Natural killer cell (primary cell): Measurements from ENCODE around the gene TLR9. TPM values are rescaled to one million over a fixed set of nuclear protein-coding genes. Genes with fewer than 3 reads are reported as not detected.

Source experiments
- ATAC-seq, 3 donors: fragments of 150-1000 bp in 2 of 3; fragments of 200-7000 bp in 1 of 3; cut with Tn5 transposase; 1 replicate in 1 of 3; 2 replicates in 2 of 3; pipeline ENCODE4 v1.10.0; 2021; ENCODE audit warnings: mild to moderate bottlenecking in 2 of 3, moderate library complexity in 2 of 3
- DNase-seq, 2 donors: peaks; one replicate each; pipeline versions ENCODE4 v3.0.0 to v3.0.0-alpha.2; 2013 to 2021; ENCODE audit warnings: mixed read lengths in 1 of 2
- H3K27ac ChIP-seq: one replicate; pipeline ENCODE4 v1.5.1; 2013; ENCODE audit warnings: mild to moderate bottlenecking, low read length
- H3K27me3 ChIP-seq: one replicate; pipeline ENCODE4 v1.6.1; 2013; ENCODE audit warnings: low read length; ENCODE audit not compliant: control insufficient read depth, insufficient read depth
- H3K36me3 ChIP-seq: one replicate; pipeline ENCODE4 v1.6.1; 2013; ENCODE audit warnings: low read length; ENCODE audit not compliant: control insufficient read depth, insufficient read depth
- H3K4me1 ChIP-seq: one replicate; pipeline ENCODE4 v1.6.1; 2013; ENCODE audit warnings: low read length; ENCODE audit not compliant: control insufficient read depth, insufficient read depth
- H3K4me3 ChIP-seq: one replicate; pipeline ENCODE4 v1.5.1; 2013; ENCODE audit warnings: low read length
- H3K9me3 ChIP-seq: one replicate; pipeline ENCODE4 v1.6.1; 2013; ENCODE audit warnings: low read length; ENCODE audit not compliant: control insufficient read depth, insufficient read depth
- H3K27ac Mint-ChIP-seq, 2 donors: one replicate each; pipeline ENCODE4 v1.8.0; 2022; ENCODE audit warnings: mild to moderate bottlenecking in 2 of 2, mixed read lengths in 2 of 2, moderate library complexity in 1 of 2
- H3K27me3 Mint-ChIP-seq, 2 donors: one replicate each; pipeline ENCODE4 v1.8.0; 2022; ENCODE audit warnings: low read depth in 2 of 2, mixed read lengths in 2 of 2
- H3K36me3 Mint-ChIP-seq: one replicate; pipeline ENCODE4 v1.8.0; 2022; ENCODE audit warnings: mixed read lengths
- H3K4me1 Mint-ChIP-seq, 2 donors: one replicate each; pipeline ENCODE4 v1.8.0; 2022; ENCODE audit warnings: mixed read lengths in 2 of 2
- H3K4me3 Mint-ChIP-seq: one replicate; pipeline ENCODE4 v1.8.0; 2022; ENCODE audit warnings: mild to moderate bottlenecking, moderate library complexity, mixed read lengths
- H3K9me3 Mint-ChIP-seq, 2 donors: one replicate each; pipeline ENCODE4 v1.8.0; 2022; ENCODE audit warnings: mixed read lengths in 2 of 2
- CTCF ChIP-seq: fragments of 200-600 bp; IDR thresholded peaks from one replicate; pipeline ENCODE4 v1.8.0; 2022; ENCODE audit warnings: antibody characterized with exemption
- WGBS: methylation state at CpG from one replicate; pipeline ENCODE4 v1.1.7; 2013; ENCODE audit warnings: missing lambda C conversion rate; ENCODE audit not compliant: insufficient coverage; 5-methylcytosine and 5-hydroxymethylcytosine counted together
- intact Hi-C: fragments of 100-400 bp; cut with micrococcal nuclease; formaldehyde crosslinking; loops from one replicate; pipeline ENCODE4 v1.14.2; 2022
- total RNA-seq, 4 donors: library from RNA; stranded (reverse); fragments of 120-200 nt in 1 of 4; gene quantifications; one replicate each; pipeline versions ENCODE4 v1.2.3 to v1.2.4, GENCODE V29; 2013 to 2022

TLR9 gene
- total RNA-seq, 3 donors from 2014 or later (not counting 1 experiment from before 2014, with no cell fraction given) = 0.20 to 0.21 TPM; not detected in 1

- WGBS = 96% methylated on average over 1 of the region's 1 CpG
- Mint-ChIP-seq H3K27me3 (no peaks in the 10 kb centered on the region), H3K4me1 (peaks cover 40 to 65% of the 10 kb centered on the region in 2 donors), H3K4me3 (peak overlapping the region; percentile 95), H3K27ac (peak overlapping the region; percentile 87 to 91), H3K36me3 (no peaks in the 10 kb centered on the region), H3K9me3 (no peaks in the 10 kb centered on the region)
- H3K4me1 ChIP-seq = peaks cover 69% of the 10 kb centered on the region
- no peaks in the 10 kb centered on the region for H3K9me3 ChIP-seq
- H3K27ac ChIP-seq = peak overlapping the region; percentile 78
- DNase-seq = peak in 1 of 2 donors; percentile 72
- H3K4me3 ChIP-seq = peak overlapping the region; percentile 98
- ATAC-seq = no peak
- H3K27me3 ChIP-seq = no peaks in the 10 kb centered on the region
- no peak for TF ChIP-seq CTCF
- intact Hi-C loops = no loop called here
- no peaks in the 10 kb centered on the region for H3K36me3 ChIP-seq
These were observed 14.8 kb upstream of the TLR9 start for GRCh38 chr3:52240059-52240885.

- H3K27ac Mint-ChIP-seq = peak within 1 kb of the TSS; percentile 87 to 91
- WGBS = under 1% methylated on average over 90 of the region's 92 CpGs
- no peaks in the 10 kb centered on the region for H3K27me3 ChIP-seq
- peaks cover 31 to 61% of the 10 kb centered on the region in 2 donors for H3K4me1 Mint-ChIP-seq
- no peaks in the 10 kb centered on the region for H3K27me3 Mint-ChIP-seq
- TF ChIP-seq CTCF = peak; percentile 54
- ATAC-seq (peak; percentile 89 to 95 (median 92)), DNase-seq (peak; percentile 84 to 94)
- peak within 1 kb of the TSS; percentile 78 for H3K27ac ChIP-seq
- peaks cover 68% of the 10 kb centered on the region for H3K4me1 ChIP-seq
- peaks cover 5% of the 10 kb centered on the region for H3K36me3 ChIP-seq
- peak within 1 kb of the TSS; percentile 98 for H3K4me3 ChIP-seq
- peak within 1 kb of the TSS; percentile 95 for H3K4me3 Mint-ChIP-seq
- H3K9me3 ChIP-seq = no peaks in the 10 kb centered on the region
- H3K36me3 Mint-ChIP-seq = no peaks in the 10 kb centered on the region
- no peaks in the 10 kb centered on the region for H3K9me3 Mint-ChIP-seq
- intact Hi-C loops = loop anchor here (1.0 to 2.0 kb wide), 3 partner anchors 14 to 48 kb away; partner anchors contain the start of genes GLYCTK and WDR82
These were observed 13.6 kb upstream of the TLR9 start, which contains the start of gene TWF2 for GRCh38 chr3:52238761-52239701. TWF2 (minus strand) TSS chr3:52239158; CDS start chr3:52239016, 142 bp downstream.

- Histone ChIP-seq H3K27me3 (no peaks in the 10 kb centered on the region), H3K4me1 (peaks cover 63% of the 10 kb centered on the region), H3K36me3 (peaks cover 7% of the 10 kb centered on the region), H3K27ac (peak overlapping the region; percentile 33), H3K4me3 (peak overlapping the region; percentile 98), H3K9me3 (no peaks in the 10 kb centered on the region)
- TF ChIP-seq CTCF = no peak
- Mint-ChIP-seq H3K9me3 (no peaks in the 10 kb centered on the region), H3K27ac (peak overlapping the region; percentile 87 to 91), H3K4me1 (peaks cover 30 to 62% of the 10 kb centered on the region in 2 donors), H3K36me3 (no peaks in the 10 kb centered on the region), H3K27me3 (no peaks in the 10 kb centered on the region), H3K4me3 (peak overlapping the region; percentile 95)
- intact Hi-C loops = loop anchor here (2.0 kb wide), 1 partner anchor 15 kb away; no protein-coding TSS in a partner anchor
- WGBS = 12% methylated on average over 10 of the region's 11 CpGs
- DNase-seq = no peak
- ATAC-seq = no peak
These were observed 12.8 kb upstream of the TLR9 start for GRCh38 chr3:52238193-52238760.
